OCI-LY3 (cell line): ENCODE results near the gene SYCE1.
"Not testable (repeated sequence)": the region's sequence is repeated elsewhere in the genome, so short reads cannot be mapped to it uniquely, and the experiment has no call there.

Experiments
- H2AFZ ChIP-seq: fragments of 200-600, 300-600 bp; shearing (Covaris generic); 2 replicates; pipeline ENCODE4 v1.6.0; 2014; ENCODE audit warnings: antibody characterized with exemption, low read depth, low read length
- H3K27ac ChIP-seq: fragments of 200-600, 300-600 bp; sonication (generic); 2 replicates; pipeline ENCODE4 v1.5.1; 2014; ENCODE audit warnings: mild to moderate bottlenecking, low read length, moderate library complexity, mixed read lengths
- H3K27me3 ChIP-seq: fragments of 200-600, 300-600 bp; sonication (generic); 2 replicates; pipeline ENCODE4 v1.6.1; 2014; ENCODE audit warnings: low read depth, low read length, mixed read lengths
- H3K36me3 ChIP-seq: fragments of 200-600, 300-600 bp; sonication (generic); replicated peaks from 2 replicates; pipeline ENCODE3; 2014; ENCODE audit warnings: low read depth, low read length, mixed read lengths
- H3K4me1 ChIP-seq: fragments of 300-600, 200-600 bp; sonication (generic); 2 replicates; pipeline ENCODE4 v1.6.1; 2014; ENCODE audit warnings: low read length, mixed read lengths
- H3K4me2 ChIP-seq: fragments of 200-600, 300-600 bp; sonication (generic); 2 replicates; pipeline ENCODE4 v1.6.1; 2014; ENCODE audit warnings: low read length, mixed read lengths
- H3K4me3 ChIP-seq: fragments of 300-600, 200-600 bp; sonication (generic); 2 replicates; pipeline ENCODE4 v1.5.1; 2014; ENCODE audit warnings: antibody characterized with exemption, mild to moderate bottlenecking, low read length, moderate library complexity
- H3K79me2 ChIP-seq: fragments of 300-600, 200-600 bp; shearing (Covaris generic); 2 replicates; pipeline ENCODE4 v1.6.1; 2014; ENCODE audit warnings: mild to moderate bottlenecking, low read length, mixed read lengths
- H3K9ac ChIP-seq: fragments of 300-600, 200-600 bp; shearing (Covaris generic); 2 replicates; pipeline ENCODE4 v1.6.0; 2014; ENCODE audit warnings: mild to moderate bottlenecking, low read length, moderate library complexity
- H3K9me3 ChIP-seq: fragments of 200-600, 300-600 bp; shearing (Covaris generic); 2 replicates; pipeline ENCODE4 v1.6.1; 2014; ENCODE audit warnings: low read length, mixed read lengths; ENCODE audit not compliant: insufficient read depth
- H4K20me1 ChIP-seq: fragments of 200-600, 300-600 bp; sonication (generic); 2 replicates; pipeline ENCODE4 v1.6.1; 2016; ENCODE audit warnings: low read length, mixed read lengths; ENCODE audit not compliant: insufficient read depth
- CTCF ChIP-seq: fragments of 200-600, 300-600 bp; sonication (generic); IDR thresholded peaks from 2 replicates; pipeline ENCODE4 v1.5.1; 2014; ENCODE audit warnings: antibody characterized with exemption, low read length, low read depth
- EZH2phosphoT487 ChIP-seq: fragments of 200-600 bp; shearing (Covaris generic); IDR thresholded peaks from 2 replicates; pipeline ENCODE4 v1.6.1; 2018; ENCODE audit warnings: antibody characterized with exemption, mixed run types, low read depth

The SYCE1 gene

DNA sequence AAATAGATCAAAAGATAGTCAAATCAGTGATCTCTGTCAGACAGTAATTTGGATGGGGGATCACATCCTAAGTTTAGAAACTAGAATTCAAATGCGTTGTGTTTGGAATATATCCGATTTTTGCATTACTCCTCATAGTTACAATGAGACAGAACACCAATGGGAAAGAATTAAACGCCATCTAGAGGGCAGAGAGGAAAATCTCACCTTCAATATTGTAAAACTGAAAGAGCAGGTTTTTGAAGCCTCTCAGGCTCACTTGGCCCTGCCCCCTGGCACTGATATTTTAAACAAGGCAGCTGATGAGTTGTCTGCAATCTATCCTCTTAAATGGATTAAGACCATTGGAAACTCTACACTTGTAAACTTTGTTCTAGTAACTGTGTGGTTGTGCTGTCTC is 43.5 kb upstream of the SYCE1 start:
- Histone ChIP-seq H3K36me3 (no peaks in the 10 kb centered on the region), H3K4me1 (no peaks in the 10 kb centered on the region), H3K4me2 (no peak overlapping the region), H3K9ac (no peak overlapping the region), H3K4me3 (no peak overlapping the region), H3K27me3 (0 out of 2 replicates have a peak, but pooled peaks cover 5% of the 10 kb centered on the region), H3K79me2 (no peaks in the 10 kb centered on the region), H4K20me1 (no peaks in the 10 kb centered on the region), H3K27ac (no peak overlapping the region), H2AFZ (no peak overlapping the region), H3K9me3 (no peaks in the 10 kb centered on the region)
- no peak for TF ChIP-seq EZH2phosphoT487
- TF ChIP-seq CTCF, result peak; percentile 48

DNA sequence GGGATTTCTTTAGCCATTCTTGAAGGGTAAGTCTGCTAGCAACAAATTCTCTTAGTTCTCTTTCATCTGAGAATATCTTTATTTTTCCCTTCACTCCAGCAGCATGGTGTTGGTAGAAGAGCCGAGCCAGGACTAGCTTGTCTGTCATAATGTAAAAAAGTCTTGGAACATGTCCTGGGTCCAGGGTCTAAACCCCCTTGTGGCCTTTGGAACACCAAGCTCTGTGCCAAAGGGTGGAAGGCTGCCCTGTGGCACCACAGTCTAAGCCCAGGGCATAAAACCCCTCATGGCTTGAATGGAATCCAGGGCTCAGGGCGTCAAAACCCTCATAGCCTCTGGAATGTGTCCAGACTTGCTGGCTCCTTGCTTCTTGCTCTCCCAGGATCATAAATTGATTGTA is 38.1 kb upstream of the SYCE1 start:
- not testable (repeated sequence) for H3K9me3 ChIP-seq, H3K4me1 ChIP-seq, H3K4me2 ChIP-seq, H2AFZ ChIP-seq, H3K9ac ChIP-seq, H3K4me3 ChIP-seq, H3K36me3 ChIP-seq, H3K27me3 ChIP-seq, H3K79me2 ChIP-seq, H4K20me1 ChIP-seq, H3K27ac ChIP-seq

DNA sequence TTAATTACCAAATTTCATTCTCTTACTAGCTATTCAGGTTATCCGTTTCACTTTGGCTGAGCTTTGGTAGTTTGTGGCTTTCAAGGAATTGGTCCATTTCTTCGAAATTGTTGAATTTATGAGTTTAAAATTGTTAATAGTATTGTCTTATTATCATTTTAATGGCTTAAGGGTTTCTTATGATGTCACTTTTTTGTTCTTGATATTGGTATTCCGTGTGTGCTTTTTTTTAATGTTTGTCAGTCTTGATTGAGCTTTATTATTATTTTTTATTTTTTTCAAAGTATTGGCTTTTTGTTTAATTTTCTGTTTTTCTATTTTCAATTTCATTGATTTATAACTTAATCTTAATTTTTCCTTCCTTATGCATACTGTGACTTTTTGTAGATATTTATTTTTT is 35.3 kb upstream of the SYCE1 start:
- Histone ChIP-seq H3K9me3 (no peaks in the 10 kb centered on the region), H3K27me3 (no peaks in the 10 kb centered on the region), H3K79me2 (no peaks in the 10 kb centered on the region), H2AFZ (no peak overlapping the region), H3K4me1 (no peaks in the 10 kb centered on the region), H3K4me3 (no peak overlapping the region), H3K9ac (no peak overlapping the region), H3K36me3 (no peaks in the 10 kb centered on the region), H4K20me1 (no peaks in the 10 kb centered on the region), H3K4me2 (no peak overlapping the region), H3K27ac (no peak overlapping the region)
- TF ChIP-seq CTCF (no peak), EZH2phosphoT487 (no peak)

DNA sequence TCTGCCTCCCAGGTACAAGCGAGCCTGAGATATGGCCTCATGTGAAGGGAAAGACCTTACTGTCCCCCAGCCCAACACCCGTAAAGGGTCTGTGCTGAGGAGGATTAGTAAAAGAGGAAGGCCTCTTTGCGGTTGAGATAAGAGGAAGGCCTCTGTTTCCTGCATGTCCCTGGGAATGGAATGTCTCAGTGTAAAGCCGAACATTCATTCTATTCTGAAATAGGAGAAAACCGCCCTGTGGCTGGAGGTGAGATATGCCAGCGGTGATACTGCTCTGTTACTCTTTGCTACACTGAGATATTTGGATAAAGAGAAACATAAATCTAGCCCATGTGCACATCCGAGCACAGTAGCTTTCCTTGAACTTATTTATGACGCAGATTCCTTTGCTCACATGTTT is 34.5 kb upstream of the SYCE1 start:
- H3K4me1 ChIP-seq, H2AFZ ChIP-seq, H3K9ac ChIP-seq, H3K27me3 ChIP-seq, H3K36me3 ChIP-seq, H3K4me3 ChIP-seq, H4K20me1 ChIP-seq, H3K4me2 ChIP-seq, H3K9me3 ChIP-seq, H3K27ac ChIP-seq, H3K79me2 ChIP-seq: not testable (repeated sequence)

DNA sequence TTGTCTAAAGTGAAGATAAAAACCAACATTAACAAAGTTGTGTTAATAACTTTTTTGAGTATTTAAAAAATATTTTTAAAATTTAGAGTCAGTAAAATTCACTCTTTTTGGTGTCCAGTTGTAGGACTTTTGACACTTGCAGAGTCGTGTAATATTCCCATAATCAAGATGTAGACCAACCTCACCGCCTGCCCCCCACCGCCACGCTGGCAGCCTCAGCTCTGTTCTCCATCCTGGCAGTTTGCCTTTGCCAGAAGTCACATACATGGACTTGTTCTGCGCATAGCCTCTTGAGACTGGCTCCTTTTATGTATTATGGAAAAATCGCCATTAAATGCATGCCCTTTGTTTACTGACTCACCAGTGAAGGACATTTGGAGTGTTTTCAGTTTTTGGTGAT is 27.3 kb upstream of the SYCE1 start:
- Histone ChIP-seq H3K27me3 (no peaks in the 10 kb centered on the region), H2AFZ (no peak overlapping the region), H3K36me3 (no peaks in the 10 kb centered on the region), H3K4me2 (no peak overlapping the region), H3K79me2 (no peaks in the 10 kb centered on the region), H3K9me3 (no peaks in the 10 kb centered on the region), H4K20me1 (no peaks in the 10 kb centered on the region), H3K4me3 (no peak overlapping the region), H3K9ac (no peak overlapping the region), H3K27ac (no peak overlapping the region), H3K4me1 (no peaks in the 10 kb centered on the region)
- TF ChIP-seq EZH2phosphoT487 (no peak), CTCF (no peak)
